Upper lobe of right lung (tissue), 1 donor: Measurements from ENCODE around the gene TMED4. TPM values are rescaled to one million over a fixed set of nuclear protein-coding genes. Genes with fewer than 3 reads are reported as not detected.
"Not testable (repeated sequence)": the region's sequence is repeated elsewhere in the genome, so short reads cannot be mapped to it uniquely, and the experiment has no call there.

ENCODE experiments used
- ATAC-seq: fragments of 200-7000 bp; cut with Tn5 transposase; one replicate; pipeline ENCODE4 v1.9.1; 2020; ENCODE audit warnings: mild to moderate bottlenecking, moderate library complexity
- DNase-seq: peaks from one replicate; pipeline ENCODE4 v3.0.0-alpha.2; 2020
- H3K27ac ChIP-seq: fragments of 200-600 bp; one replicate; pipeline ENCODE4 v1.8.0; 2022
- H3K27me3 ChIP-seq: fragments of 200-600 bp; one replicate; pipeline ENCODE4 v1.8.0; 2022; ENCODE audit warnings: mild to moderate bottlenecking
- H3K36me3 ChIP-seq: fragments of 200-600 bp; one replicate; pipeline ENCODE4 v1.8.0; 2022
- H3K4me1 ChIP-seq: fragments of 200-600 bp; one replicate; pipeline ENCODE4 v1.8.0; 2022
- H3K4me3 ChIP-seq: fragments of 200-600 bp; one replicate; pipeline ENCODE4 v1.8.0; 2022; ENCODE audit warnings: mild to moderate bottlenecking
- H3K9me3 ChIP-seq: fragments of 200-600 bp; one replicate; pipeline ENCODE4 v1.8.0; 2022
- CTCF ChIP-seq: fragments of 200-600 bp; IDR thresholded peaks from one replicate; pipeline ENCODE4 v1.8.0; 2022; ENCODE audit warnings: antibody characterized with exemption
- intact Hi-C: fragments of 100-400 bp; cut with DNase I; formaldehyde crosslinking; loops from one replicate; pipeline ENCODE4 v1.11.0; 2022
- total RNA-seq: library from RNA; stranded (reverse); fragmentation: NEBNext Ultra II Directional; extraction: Animal tissue kit (Norgen Biotek cat#: 25700); gene quantifications from one replicate; pipeline ENCODE4 v1.2.1, GENCODE V29; 2021
- donor health status: DM: no; HTN: yes; CAD: no; lungs with severe emphysema.

TMED4 gene
- total RNA-seq, 1 donor from 2014 or later: 78.3 TPM

GRCh38 chr7:44603193-44603592 lies 21.2 kb upstream of the TMED4 start:
- no peak for DNase-seq
- no peak for ATAC-seq
- Histone ChIP-seq H3K4me3 (no peak overlapping the region), H3K27me3 (no peaks in the 10 kb centered on the region), H3K36me3 (no peaks in the 10 kb centered on the region), H3K9me3 (no peaks in the 10 kb centered on the region), H3K27ac (no peak overlapping the region), H3K4me1 (peaks cover 8% of the 10 kb centered on the region)
- no peak for TF ChIP-seq CTCF
- intact Hi-C loops: no loop called here

DNA sequence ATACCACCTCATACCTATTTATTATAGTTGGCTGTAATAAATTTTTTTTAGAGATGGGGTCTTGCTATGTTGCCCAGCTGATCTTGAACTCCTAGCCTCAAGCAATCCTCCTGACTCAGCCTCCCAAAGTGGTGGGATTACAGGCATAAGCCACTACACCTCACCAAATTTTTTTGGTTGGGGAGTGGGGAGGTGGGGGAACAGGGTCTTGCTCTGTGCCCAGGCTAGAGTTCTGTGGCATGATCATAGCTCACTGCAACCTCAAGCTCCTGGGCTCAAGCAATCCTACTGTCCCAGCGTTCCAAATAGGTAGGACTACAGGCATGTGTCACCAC lies 20.5 kb upstream of the TMED4 start:
- no peak for TF ChIP-seq CTCF
- no peaks in the 10 kb centered on the region for H3K27me3 ChIP-seq
- intact Hi-C loops: no loop called here
- no peak overlapping the region for H3K27ac ChIP-seq
- H3K4me1 ChIP-seq: peaks cover 3% of the 10 kb centered on the region
- DNase-seq (no peak), ATAC-seq (no peak)
- H3K9me3 ChIP-seq: no peaks in the 10 kb centered on the region
- H3K4me3 ChIP-seq: no peak overlapping the region
- H3K36me3 ChIP-seq: no peaks in the 10 kb centered on the region

GRCh38 chr7:44599222-44599621 lies 17.2 kb upstream of the TMED4 start:
- no peaks in the 10 kb centered on the region for H3K27me3 ChIP-seq
- ATAC-seq (no peak), DNase-seq (no peak)
- no peak for TF ChIP-seq CTCF
- no peaks in the 10 kb centered on the region for H3K36me3 ChIP-seq
- H3K9me3 ChIP-seq: no peaks in the 10 kb centered on the region
- H3K4me1 ChIP-seq: no peaks in the 10 kb centered on the region
- no peak overlapping the region for H3K27ac ChIP-seq
- intact Hi-C loops: no loop called here
- no peak overlapping the region for H3K4me3 ChIP-seq

- DNase-seq, H3K9me3 ChIP-seq, ATAC-seq, H3K4me1 ChIP-seq, H3K27me3 ChIP-seq, H3K27ac ChIP-seq, H3K36me3 ChIP-seq, intact Hi-C loops, H3K4me3 ChIP-seq: not testable (repeated sequence)
These were observed 15.2 kb upstream of the TMED4 start for GRCh38 chr7:44597181-44597580.

GRCh38 chr7:44595934-44596635 lies 14.1 kb upstream of the TMED4 start:
- Histone ChIP-seq H3K4me1 (no peaks in the 10 kb centered on the region), H3K27me3 (no peaks in the 10 kb centered on the region), H3K36me3 (no peaks in the 10 kb centered on the region), H3K27ac (no peak overlapping the region), H3K4me3 (no peak overlapping the region), H3K9me3 (no peaks in the 10 kb centered on the region)
- DNase-seq (no peak), ATAC-seq (peak; percentile 62)
- TF ChIP-seq CTCF: no peak
- intact Hi-C loops: no loop called here

DNA sequence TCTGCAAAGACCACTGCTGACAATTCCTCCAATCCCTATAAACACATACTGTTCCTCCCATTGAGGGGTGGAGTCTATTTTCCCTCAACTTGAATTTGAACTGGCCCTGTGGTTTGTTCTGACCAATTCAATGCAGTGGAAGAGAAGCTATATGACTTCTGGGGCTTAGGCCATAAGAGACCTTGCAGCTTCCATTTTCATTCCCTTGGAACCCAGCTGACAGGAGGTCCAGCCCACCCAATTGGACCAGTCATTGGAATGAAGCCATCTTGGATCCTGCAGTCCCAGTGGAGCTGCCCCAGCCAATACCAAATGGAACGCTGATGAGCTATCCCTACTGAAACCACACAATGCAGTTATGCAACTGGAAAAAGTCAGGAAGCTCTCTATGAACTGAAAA lies 8.9 kb upstream of the TMED4 start:
- no peak overlapping the region for H3K27ac ChIP-seq
- no peaks in the 10 kb centered on the region for H3K36me3 ChIP-seq
- no peak for ATAC-seq
- no peak for TF ChIP-seq CTCF
- intact Hi-C loops: no loop called here
- H3K27me3 ChIP-seq: no peaks in the 10 kb centered on the region
- H3K4me3 ChIP-seq: no peak overlapping the region
- no peaks in the 10 kb centered on the region for H3K9me3 ChIP-seq
- no peak for DNase-seq
- peaks cover 3% of the 10 kb centered on the region for H3K4me1 ChIP-seq
